Measurements from ENCODE around the gene POLR1H.
"Not testable (repeated sequence)": the region's sequence is repeated elsewhere in the genome, so short reads cannot be mapped to it uniquely, and the experiment has no call there.

The POLR1H gene

GRCh38 chr6:30061092-30061857, at the start of gene POLR1H:
Gene POLR1H, plus strand, starts transcription at chr6:30061265. Its CDS starts 260 bp downstream, at chr6:30061525.
- DNase-seq (ENCODE audit: low read depth in 4 of 4, low spot score in 1 of 4): peak; percentile 68 to 76 (median 72)

GRCh38 chr6:30013291-30013922, 47.7 kb upstream of the POLR1H start:
- peak in 1 of 4 experiments; percentile 14 for DNase-seq (ENCODE audit: low read depth in 4 of 4, low spot score in 1 of 4)

- no peak for DNase-seq (ENCODE audit: low read depth in 4 of 4, low spot score in 1 of 4)
These were observed 41.2 kb upstream of the POLR1H start for GRCh38 chr6:30019819-30020218.

- DNase-seq (ENCODE audit: low read depth in 4 of 4, low spot score in 1 of 4): no peak
These were observed 40.4 kb upstream of the POLR1H start for GRCh38 chr6:30020626-30021025.

GRCh38 chr6:30022189-30022588, 38.9 kb upstream of the POLR1H start:
- no peak for DNase-seq (ENCODE audit: low read depth in 4 of 4, low spot score in 1 of 4)

- DNase-seq (ENCODE audit: low read depth in 4 of 4, low spot score in 1 of 4): not testable (repeated sequence)
These were observed 38.4 kb upstream of the POLR1H start for GRCh38 chr6:30022712-30023111.

GRCh38 chr6:30025186-30025585, 35.9 kb upstream of the POLR1H start:
- no peak for DNase-seq (ENCODE audit: low read depth in 4 of 4, low spot score in 1 of 4)

GRCh38 chr6:30029588-30029987, 31.5 kb upstream of the POLR1H start:
- no peak for DNase-seq (ENCODE audit: low read depth in 4 of 4, low spot score in 1 of 4)

GRCh38 chr6:30031381-30031780, 29.7 kb upstream of the POLR1H start:
- DNase-seq (ENCODE audit: low read depth in 4 of 4, low spot score in 1 of 4): no peak

GRCh38 chr6:30033440-30033839, 27.6 kb upstream of the POLR1H start:
- DNase-seq (ENCODE audit: low read depth in 4 of 4, low spot score in 1 of 4): not testable (repeated sequence)

- no peak for DNase-seq (ENCODE audit: low read depth in 4 of 4, low spot score in 1 of 4)
These were observed 25.3 kb upstream of the POLR1H start for GRCh38 chr6:30035784-30036183.

GRCh38 chr6:30037182-30037788, 23.8 kb upstream of the POLR1H start:
- no peak for DNase-seq (ENCODE audit: low read depth in 4 of 4, low spot score in 1 of 4)

- no peak for DNase-seq (ENCODE audit: low read depth in 4 of 4, low spot score in 1 of 4)
These were observed 19.8 kb upstream of the POLR1H start for GRCh38 chr6:30041221-30041620.

GRCh38 chr6:30041821-30042220, 19.2 kb upstream of the POLR1H start:
- no peak for DNase-seq (ENCODE audit: low read depth in 4 of 4, low spot score in 1 of 4)

GRCh38 chr6:30042476-30042875, 18.6 kb upstream of the POLR1H start:
- no peak for DNase-seq (ENCODE audit: low read depth in 4 of 4, low spot score in 1 of 4)

GRCh38 chr6:30042914-30043313, 18.2 kb upstream of the POLR1H start:
- no peak for DNase-seq (ENCODE audit: low read depth in 4 of 4, low spot score in 1 of 4)

GRCh38 chr6:30043744-30044143, 17.3 kb upstream of the POLR1H start:
- DNase-seq (ENCODE audit: low read depth in 4 of 4, low spot score in 1 of 4): no peak

GRCh38 chr6:30044630-30045029, 16.4 kb upstream of the POLR1H start:
- no peak for DNase-seq (ENCODE audit: low read depth in 4 of 4, low spot score in 1 of 4)

- no peak for DNase-seq (ENCODE audit: low read depth in 4 of 4, low spot score in 1 of 4)
These were observed 13.8 kb upstream of the POLR1H start for GRCh38 chr6:30047220-30047619.

GRCh38 chr6:30053682-30054081, 7.4 kb upstream of the POLR1H start:
- no peak for DNase-seq (ENCODE audit: low read depth in 4 of 4, low spot score in 1 of 4)

- no peak for DNase-seq (ENCODE audit: low read depth in 4 of 4, low spot score in 1 of 4)
These were observed 5.6 kb upstream of the POLR1H start for GRCh38 chr6:30055513-30055912.

GRCh38 chr6:30060606-30061091, 416 bp upstream of the POLR1H start:
- no peak for DNase-seq (ENCODE audit: low read depth in 4 of 4, low spot score in 1 of 4)
